Measurements from ENCODE around the gene FBXO10.

GRCh38 chr9:37464426-37465248 is 111.5 kb downstream of the FBXO10 start:
- TF ChIP-seq POLR2A (IDR thresholded peaks at IDR 0.05) (peak; percentile 74), CTCF (IDR thresholded peaks at IDR 0.05) (no peak), POLR2AphosphoS5 (IDR thresholded peaks at IDR 0.05) (peak in 1 of 3 donors; percentile 4)
